Testis (tissue), 2 donors: ENCODE measurements around the gene YBX1.

Source experiments
- CTCF ChIP-seq, 3 experiments: fragments of 450-650 bp in 2 of 3; fragments of 200-600 bp in 1 of 3; sonication (generic) in 1 of 3; IDR thresholded peaks; one replicate each; pipeline ENCODE4 v1.5.1; 2016 to 2019; ENCODE audit warnings: antibody characterized with exemption in 3 of 3, mild to moderate bottlenecking in 2 of 3, moderate library complexity in 1 of 3
- POLR2A ChIP-seq: fragments of 450-650 bp; IDR thresholded peaks from one replicate; pipeline ENCODE4 v1.6.1; 2017; ENCODE audit warnings: antibody characterized with exemption, mild to moderate bottlenecking, moderate library complexity

GRCh38 chr1:42748461-42749410 lies 66.5 kb downstream of the YBX1 start:
- TF ChIP-seq CTCF (IDR thresholded peaks at IDR 0.05) (no peak), POLR2A (no peak)
